GM19099 (cell line): ENCODE results near the gene C3orf52.

Experiments used
- POLR2A ChIP-seq: IDR thresholded peaks from 3 replicates; pipeline ENCODE4 v1.6.1; 2011; ENCODE audit warnings: low read depth; ENCODE audit not compliant: insufficient read length; ENCODE audit errors: extremely low read depth

Gene C3orf52

GRCh38 chr3:112086076-112086854, at the start of gene C3orf52:
Gene C3orf52, plus strand, starts transcription at chr3:112086389. Its CDS starts 19 bp downstream, at chr3:112086408.
- no peak for TF ChIP-seq POLR2A

- TF ChIP-seq POLR2A, result no peak
Observed at GRCh38 chr3:112038863-112039262, 47.3 kb upstream of the C3orf52 start.

GRCh38 chr3:112041321-112041720, 44.9 kb upstream of the C3orf52 start:
- no peak for TF ChIP-seq POLR2A

GRCh38 chr3:112042842-112043280, 43.3 kb upstream of the C3orf52 start:
- TF ChIP-seq POLR2A, result no peak

GRCh38 chr3:112043621-112044201, 42.5 kb upstream of the C3orf52 start:
- no peak for TF ChIP-seq POLR2A

- TF ChIP-seq POLR2A, result no peak
Observed at GRCh38 chr3:112046599-112046998, 39.6 kb upstream of the C3orf52 start.

- no peak for TF ChIP-seq POLR2A
Observed at GRCh38 chr3:112047264-112047663, 38.9 kb upstream of the C3orf52 start.

GRCh38 chr3:112048911-112049310, 37.3 kb upstream of the C3orf52 start:
- TF ChIP-seq POLR2A, result no peak

- no peak for TF ChIP-seq POLR2A
Observed at GRCh38 chr3:112053229-112053628, 33.0 kb upstream of the C3orf52 start.

GRCh38 chr3:112056451-112056929, 29.7 kb upstream of the C3orf52 start:
- no peak for TF ChIP-seq POLR2A

GRCh38 chr3:112059497-112059896, 26.7 kb upstream of the C3orf52 start:
- no peak for TF ChIP-seq POLR2A

GRCh38 chr3:112061152-112061551, 25.0 kb upstream of the C3orf52 start:
- TF ChIP-seq POLR2A, result no peak

GRCh38 chr3:112074006-112074405, 12.2 kb upstream of the C3orf52 start:
- no peak for TF ChIP-seq POLR2A

GRCh38 chr3:112074616-112075497, 11.3 kb upstream of the C3orf52 start:
- TF ChIP-seq POLR2A, result no peak
